Stimulated activated CD8-positive, alpha-beta memory T cell treated with anti-CD3 and anti-CD28 coated beads, Interleukin-4, amount 100 ng/mL, for 1 hour (primary cell): ENCODE data around the gene LAMA5.

Source experiments
- DNase-seq, 2 donors: peaks; one replicate each; pipeline ENCODE4 v3.0.0-alpha.2; 2020; ENCODE audit warnings: low read depth in 2 of 2, low spot score in 1 of 2

Gene LAMA5

GRCh38 chr20:62293111-62293784 is 73.9 kb downstream of the LAMA5 start:
- no peak for DNase-seq

GRCh38 chr20:62292108-62292507 is 75.0 kb downstream of the LAMA5 start:
- DNase-seq, result no peak

DNA sequence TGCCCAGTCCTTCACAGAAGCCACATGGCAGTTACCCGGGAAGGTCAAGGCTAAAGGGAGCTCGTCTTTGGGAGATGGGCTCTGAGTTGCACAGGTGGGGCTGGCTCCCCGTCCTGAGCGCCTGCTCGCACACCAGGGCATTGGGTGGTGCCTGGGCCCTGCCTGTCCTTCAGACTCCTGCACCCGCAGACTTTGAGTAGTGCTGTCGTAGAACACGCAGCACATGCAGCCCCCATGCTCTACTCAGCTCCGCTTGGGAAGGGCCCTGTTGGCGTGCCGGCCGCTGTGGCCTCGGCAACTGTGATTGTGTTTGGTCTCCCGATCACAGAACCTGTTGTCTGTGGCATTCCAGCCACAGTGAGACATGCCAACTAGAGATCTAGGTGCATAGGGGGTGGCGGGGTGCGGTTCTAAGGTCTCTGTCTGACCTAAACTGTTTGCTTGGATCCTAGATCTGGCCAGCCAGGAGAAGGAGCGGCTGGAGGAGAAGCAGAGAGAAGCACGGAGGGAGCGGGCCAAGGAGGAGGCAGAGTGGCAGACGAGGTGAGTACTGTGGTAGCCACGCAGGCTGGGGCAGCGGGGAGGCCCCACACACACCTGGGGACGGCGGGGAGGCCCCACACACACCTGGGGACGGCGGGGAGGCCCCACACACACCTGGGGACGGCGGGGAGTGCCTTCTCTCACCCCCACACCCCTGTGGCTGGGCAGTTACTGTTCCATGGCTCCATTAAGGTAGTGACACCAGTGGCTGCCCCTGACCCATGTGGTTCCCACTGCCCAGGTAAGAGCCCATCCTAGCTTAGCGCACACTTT is 75.7 kb downstream of the LAMA5 start:
- DNase-seq, result no peak

- DNase-seq, result no peak
Measured at GRCh38 chr20:62289898-62290297, 77.2 kb downstream of the LAMA5 start.

GRCh38 chr20:62289131-62289530 is 78.0 kb downstream of the LAMA5 start:
- no peak for DNase-seq

DNA sequence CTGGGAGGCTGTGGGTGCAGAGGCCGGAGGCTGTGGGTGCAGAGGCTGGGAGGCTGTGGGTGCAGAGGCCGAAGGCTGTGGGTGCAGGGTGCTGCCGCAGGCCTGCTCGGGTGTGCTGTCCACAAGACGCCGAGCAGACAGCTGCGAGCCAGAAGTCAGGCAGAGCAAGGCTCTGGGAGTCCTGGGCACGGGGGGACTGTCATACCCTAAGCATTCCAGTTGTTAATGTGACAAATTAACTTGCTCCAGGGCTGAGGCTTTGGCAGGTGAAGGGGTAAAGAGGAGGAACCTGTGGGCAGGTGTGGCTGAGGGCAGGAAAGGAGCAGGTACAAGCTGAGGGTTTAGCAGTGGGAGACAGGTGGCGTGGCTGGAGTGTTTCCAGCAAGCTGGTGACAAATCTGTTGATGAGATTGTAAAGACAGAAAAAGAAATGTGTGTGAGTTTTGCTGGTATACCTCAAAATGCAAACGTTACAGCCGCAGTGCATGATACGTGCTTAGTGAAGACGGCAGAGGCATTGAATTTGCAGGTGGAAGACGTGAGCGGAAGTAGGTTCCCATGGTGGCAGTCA is 78.5 kb downstream of the LAMA5 start:
- no peak for DNase-seq

- DNase-seq, result no peak
Measured at GRCh38 chr20:62287759-62288534, 79.2 kb downstream of the LAMA5 start.

DNA sequence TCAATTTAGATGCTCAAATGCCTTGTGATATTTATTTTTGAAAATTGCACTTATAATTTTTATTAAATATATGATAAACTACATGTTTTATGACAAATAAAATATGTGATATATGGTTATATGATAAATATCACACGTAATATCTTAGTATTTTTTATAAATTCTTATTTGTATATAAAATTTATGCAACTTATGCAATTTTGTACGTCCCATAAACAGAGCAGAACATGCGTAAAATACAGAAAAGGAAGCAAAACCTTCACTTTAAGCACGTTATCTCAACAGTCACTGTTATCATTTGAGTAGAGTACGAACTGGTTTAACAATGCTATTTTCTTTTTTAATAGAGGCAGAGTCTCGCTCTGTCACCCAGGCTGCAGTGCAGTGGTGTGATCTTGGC is 80.0 kb downstream of the LAMA5 start:
- DNase-seq, result no peak

GRCh38 chr20:62286493-62287064 is 80.5 kb downstream of the LAMA5 start:
- DNase-seq, result no peak

DNA sequence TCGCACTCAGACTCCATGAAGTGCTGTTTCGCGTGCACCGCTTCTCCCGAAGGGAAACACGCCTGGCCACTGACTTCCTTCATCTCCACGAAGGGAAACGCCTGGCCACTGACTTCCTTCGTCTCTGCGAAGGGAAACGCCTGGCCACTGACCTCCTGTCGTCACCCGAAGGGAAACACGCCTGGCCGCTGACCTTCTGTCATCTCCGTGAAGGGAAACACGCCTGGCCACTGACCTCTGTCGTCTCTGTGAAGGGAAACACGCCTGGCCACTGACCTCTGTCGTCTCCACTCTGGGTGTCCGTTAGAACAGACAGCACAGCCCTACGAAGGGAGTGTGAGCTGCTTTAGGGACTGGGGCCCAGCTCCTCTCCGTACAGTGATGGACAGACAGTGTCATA is 81.4 kb downstream of the LAMA5 start:
- no peak for DNase-seq

GRCh38 chr20:62285151-62285550 is 82.0 kb downstream of the LAMA5 start:
- no peak for DNase-seq

DNA sequence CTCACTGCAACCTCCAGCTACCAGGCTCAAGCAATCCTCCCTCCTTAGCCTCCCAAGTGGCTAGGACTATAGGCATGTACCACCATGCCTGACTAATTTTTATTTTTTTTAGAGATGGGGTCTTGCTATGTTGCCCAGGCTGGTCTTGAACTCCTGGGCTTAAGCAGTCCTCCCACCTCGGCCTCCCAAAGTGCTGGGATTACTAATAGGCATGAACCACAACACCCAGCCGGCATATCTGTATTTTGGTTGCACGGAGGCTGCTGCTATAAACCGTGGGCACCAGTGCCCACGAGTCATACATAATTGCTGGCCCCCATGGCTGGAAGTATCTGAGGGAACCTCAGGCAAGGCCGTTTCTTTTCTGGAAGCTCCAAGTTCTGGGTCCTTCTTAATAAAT is 82.7 kb downstream of the LAMA5 start:
- DNase-seq, result no peak

DNA sequence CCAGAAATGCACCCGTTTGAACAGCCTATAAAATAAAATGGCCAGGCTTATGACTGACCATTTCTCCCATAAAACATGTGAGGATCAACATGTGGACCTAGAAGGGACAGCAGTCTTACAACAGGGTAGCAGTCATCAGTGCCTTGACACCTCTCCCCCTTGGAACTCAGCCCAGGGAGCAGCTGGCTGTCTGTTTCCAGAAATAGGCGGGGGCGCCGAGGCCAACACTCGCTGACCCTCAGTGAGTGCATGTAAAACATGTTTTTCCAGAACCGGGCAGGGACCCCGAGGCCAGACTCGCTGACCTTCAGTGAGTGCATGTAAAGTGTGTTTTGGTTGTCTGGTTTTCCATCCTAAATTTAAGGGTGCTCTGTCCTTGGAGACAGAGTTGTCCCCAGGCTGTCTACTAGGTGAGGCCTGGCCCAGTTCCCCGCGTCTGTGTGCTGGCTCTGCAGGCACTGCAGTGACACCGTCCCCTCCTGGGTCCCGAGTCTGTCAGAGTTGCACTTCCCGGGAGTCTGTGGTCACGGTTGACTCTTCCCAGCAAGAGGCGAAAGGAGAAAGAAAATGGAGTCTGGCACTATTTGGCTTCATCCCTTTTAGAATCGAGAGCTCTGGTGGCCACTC is 84.1 kb downstream of the LAMA5 start:
- DNase-seq, result no peak

- DNase-seq, result no peak
Measured at GRCh38 chr20:62282103-62282502, 85.0 kb downstream of the LAMA5 start.

- no peak for DNase-seq
Measured at GRCh38 chr20:62281161-62281933, 85.8 kb downstream of the LAMA5 start.

- DNase-seq, result no peak
Measured at GRCh38 chr20:62280303-62280702, 86.8 kb downstream of the LAMA5 start.

- no peak for DNase-seq
Measured at GRCh38 chr20:62277253-62277652, 89.9 kb downstream of the LAMA5 start.

GRCh38 chr20:62276439-62276838 is 90.7 kb downstream of the LAMA5 start:
- DNase-seq, result no peak

DNA sequence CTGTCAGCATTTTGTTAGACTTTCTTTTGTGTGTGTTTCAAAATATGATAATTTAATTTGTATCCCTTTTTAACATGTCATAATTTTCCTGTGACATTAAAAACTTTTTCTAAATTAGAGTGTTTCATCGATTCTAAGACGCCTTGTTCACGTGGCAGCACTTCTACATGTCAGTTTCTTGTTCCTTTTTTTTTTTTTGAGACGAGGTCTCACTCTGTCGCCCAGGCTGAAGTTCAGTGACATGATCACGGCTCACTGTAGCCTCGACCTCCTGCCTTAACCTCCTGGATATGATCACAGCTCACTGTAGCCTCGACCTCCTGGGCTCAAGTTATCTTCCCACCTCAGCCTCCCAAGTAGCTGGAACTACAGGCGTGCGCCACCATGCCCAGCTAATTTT is 91.9 kb downstream of the LAMA5 start:
- no peak for DNase-seq

GRCh38 chr20:62274332-62274950 is 92.7 kb downstream of the LAMA5 start:
- DNase-seq, result no peak
